Hair follicle dermal papilla cell (primary cell): ENCODE data around the gene SCN5A. TPM values are rescaled to one million over a fixed set of nuclear protein-coding genes. Genes with fewer than 3 reads are reported as not detected.

ENCODE experiments used
- small RNA-seq: library from RNA; depleted of rRNA; stranded (forward); fragments of <200 nt; gene quantifications from one replicate; pipeline ENCODE3, GENCODE V24; 2012
- total RNA-seq: library from RNA; depleted of rRNA; stranded (reverse); fragments of >200 nt; gene quantifications from 2 replicates; pipeline ENCODE4 v1.2.3, GENCODE V29; 2012

Gene SCN5A
- 0.24 and 0.32 TPM in 2 replicates for total RNA-seq

GRCh38 chr3:38649500-38650247 is at the start of gene SCN5A:
Gene SCN5A, minus strand, starts transcription at chr3:38649687. Its CDS starts 16,380 bp downstream, at chr3:38633307.

Small RNA genes within 50 kb of the gene (small RNA-seq; reads per million reads assigned to genes)
- gene RF00019 = not detected

Other genes with a start within 250 kb of the SCN5A start
- 2.9 and 3.6 TPM in 2 replicates for gene ACVR2B, start 195.8 kb downstream of the SCN5A start, total RNA-seq
- 9.5 and 11.8 TPM in 2 replicates for gene EXOG, start 153.3 kb downstream of the SCN5A start, total RNA-seq
- not detected in 2 replicates for gene SCN10A, start 166.5 kb upstream of the SCN5A start, total RNA-seq